Spleen (tissue), 7 donors: ENCODE results near the gene MAPK1.

Source experiments
- CTCF ChIP-seq, 11 experiments: fragments of 200-600 bp in 7 of 11; fragments of 450-650 bp in 4 of 11; sonication (generic) in 4 of 11; IDR thresholded peaks in 8 of 11; conservative IDR thresholded peaks in 3 of 11; 1 replicate in 7 of 11; 2 replicates in 4 of 11; pipeline versions ENCODE4 v1.4.0 to v1.8.0; 2016 to 2021; ENCODE audit warnings: antibody characterized with exemption in 11 of 11, inconsistent platforms in 4 of 11, mild to moderate bottlenecking in 1 of 11
- POLR2AphosphoS5 ChIP-seq, 3 donors: sonication (generic); formaldehyde crosslinking; IDR thresholded peaks; one replicate each; pipeline ENCODE4 v1.5.1; 2017; ENCODE audit warnings: antibody characterized with exemption in 3 of 3
- donor health status: DM: no; HTN: no; CAD: no; lungs with moderate emphysema.
- donor health status: DM: no; HTN: no; CAD: no.
- donor health status: DM: no; HTN: no; CAD: no.

GRCh38 chr22:21758091-21758864, 109.2 kb downstream of the MAPK1 start:
- TF ChIP-seq POLR2AphosphoS5 (IDR thresholded peaks at IDR 0.05) (peak; percentile 22 to 72 (median 28)), CTCF (IDR thresholded peaks at IDR 0.05 in 8 of 11, conservative IDR thresholded peaks at IDR 0.05 in 3 of 11) (no peak)
